ENCODE measurements around the gene PRXL2B. TPM values are rescaled to one million over a fixed set of nuclear protein-coding genes. Genes with fewer than 3 reads are reported as not detected.
A peak's percentile ranks its signal among the peaks of the same experiment; 100 is the strongest.
"Not testable (repeated sequence)": the region's sequence is repeated elsewhere in the genome, so short reads cannot be mapped to it uniquely, and the experiment has no call there.

Gene PRXL2B
- total RNA-seq, 2 experiments from 2014 or later, result 5.2 to 10.4 TPM

DNA sequence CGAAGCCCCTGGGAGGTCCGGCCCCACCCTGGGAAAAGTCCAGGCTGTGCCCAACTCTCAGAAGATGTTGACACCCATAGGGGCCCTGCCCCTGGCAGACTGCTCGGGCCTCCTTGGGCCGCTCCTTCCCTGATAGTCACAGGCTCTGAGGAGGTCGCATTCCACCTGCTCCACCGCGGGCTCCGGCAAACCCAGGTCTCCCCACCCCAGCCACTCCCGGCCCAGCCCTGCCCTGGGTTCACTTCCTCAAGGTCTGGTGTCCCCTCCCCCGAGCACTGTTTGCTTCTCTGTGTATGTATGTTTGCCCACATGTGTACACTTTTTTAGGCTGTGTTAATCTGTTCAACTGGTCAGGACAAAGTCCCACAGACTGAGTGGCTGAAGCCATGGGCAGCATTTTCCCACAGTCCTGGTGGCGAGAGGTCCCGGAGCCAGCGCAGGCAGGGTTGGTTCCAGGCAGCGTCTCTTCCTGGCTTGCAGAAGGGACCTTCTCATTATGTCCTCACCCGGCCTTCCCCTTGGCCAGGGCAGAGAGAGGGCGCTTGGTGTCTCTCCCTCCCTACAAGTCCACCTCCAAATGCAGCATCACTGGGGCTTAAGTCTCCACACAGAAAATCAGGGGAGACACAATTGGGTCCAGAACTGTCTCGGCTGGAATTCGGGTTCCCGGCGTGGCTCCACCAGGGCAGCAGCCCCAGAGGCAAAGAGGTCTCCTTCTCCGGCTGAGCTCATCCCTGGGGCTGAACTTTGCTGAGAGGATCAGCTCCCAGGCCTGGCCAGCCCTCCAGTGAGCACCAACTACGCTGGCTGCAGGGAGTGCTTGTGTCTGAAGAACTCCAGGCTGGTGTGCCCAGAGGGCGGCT is 10.5 kb upstream of the PRXL2B start:
- TF ChIP-seq EZH2phosphoT487 (IDR thresholded peaks at IDR 0.05; ENCODE audit: borderline replicate concordance, low read depth, low read length), result no peak
- TF ChIP-seq, protein P1, sequence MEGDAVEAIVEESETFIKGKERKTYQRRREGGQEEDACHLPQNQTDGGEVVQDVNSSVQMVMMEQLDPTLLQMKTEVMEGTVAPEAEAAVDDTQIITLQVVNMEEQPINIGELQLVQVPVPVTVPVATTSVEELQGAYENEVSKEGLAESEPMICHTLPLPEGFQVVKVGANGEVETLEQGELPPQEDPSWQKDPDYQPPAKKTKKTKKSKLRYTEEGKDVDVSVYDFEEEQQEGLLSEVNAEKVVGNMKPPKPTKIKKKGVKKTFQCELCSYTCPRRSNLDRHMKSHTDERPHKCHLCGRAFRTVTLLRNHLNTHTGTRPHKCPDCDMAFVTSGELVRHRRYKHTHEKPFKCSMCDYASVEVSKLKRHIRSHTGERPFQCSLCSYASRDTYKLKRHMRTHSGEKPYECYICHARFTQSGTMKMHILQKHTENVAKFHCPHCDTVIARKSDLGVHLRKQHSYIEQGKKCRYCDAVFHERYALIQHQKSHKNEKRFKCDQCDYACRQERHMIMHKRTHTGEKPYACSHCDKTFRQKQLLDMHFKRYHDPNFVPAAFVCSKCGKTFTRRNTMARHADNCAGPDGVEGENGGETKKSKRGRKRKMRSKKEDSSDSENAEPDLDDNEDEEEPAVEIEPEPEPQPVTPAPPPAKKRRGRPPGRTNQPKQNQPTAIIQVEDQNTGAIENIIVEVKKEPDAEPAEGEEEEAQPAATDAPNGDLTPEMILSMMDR (conservative IDR thresholded peaks at IDR 0.05; ENCODE audit: low read length), result no peak
- Histone ChIP-seq H3K4me3 (ENCODE audit: low read depth, low read length, poor library complexity, severe bottlenecking) (peak overlapping the region; percentile 1), H3K4me2 (ENCODE audit: low read length) (peak overlapping the region; percentile 57), H3K27ac (ENCODE audit: low read depth, low read length, poor library complexity, severe bottlenecking) (peak overlapping the region; percentile 47), H4K20me1 (ENCODE audit: insufficient read depth, low read length) (no peaks in the 10 kb centered on the region), H3K4me1 (ENCODE audit: insufficient read depth, low read length, poor library complexity, severe bottlenecking) (peaks cover 48% of the 10 kb centered on the region), H3K36me3 (ENCODE audit: insufficient read depth, low read length) (no peaks in the 10 kb centered on the region), H3K79me2 (ENCODE audit: insufficient read depth, low read depth, low read length) (no peaks in the 10 kb centered on the region), H3K9me3 (ENCODE audit: low read length) (no peaks in the 10 kb centered on the region), H3K9me2 (ENCODE audit: insufficient read depth, low read length) (no peaks in the 10 kb centered on the region), H2AFZ (ENCODE audit: low read length) (no peak overlapping the region)
- intact Hi-C loops (cut with micrococcal nuclease; ENCODE audit: unreplicated experiment), result no loop called here
- BruUV-seq (replicated peaks), result no TSS peak
- POLR2A ChIA-PET, result no interaction called here
- CTCF ChIA-PET (ENCODE audit: unreplicated experiment), result interaction anchor here (0.6 kb wide), 1 partner anchor 11 kb away, joined by 3 read pairs; no protein-coding TSS in a partner anchor
- DNase-seq (ENCODE audit: low spot score), result no peak

DNA sequence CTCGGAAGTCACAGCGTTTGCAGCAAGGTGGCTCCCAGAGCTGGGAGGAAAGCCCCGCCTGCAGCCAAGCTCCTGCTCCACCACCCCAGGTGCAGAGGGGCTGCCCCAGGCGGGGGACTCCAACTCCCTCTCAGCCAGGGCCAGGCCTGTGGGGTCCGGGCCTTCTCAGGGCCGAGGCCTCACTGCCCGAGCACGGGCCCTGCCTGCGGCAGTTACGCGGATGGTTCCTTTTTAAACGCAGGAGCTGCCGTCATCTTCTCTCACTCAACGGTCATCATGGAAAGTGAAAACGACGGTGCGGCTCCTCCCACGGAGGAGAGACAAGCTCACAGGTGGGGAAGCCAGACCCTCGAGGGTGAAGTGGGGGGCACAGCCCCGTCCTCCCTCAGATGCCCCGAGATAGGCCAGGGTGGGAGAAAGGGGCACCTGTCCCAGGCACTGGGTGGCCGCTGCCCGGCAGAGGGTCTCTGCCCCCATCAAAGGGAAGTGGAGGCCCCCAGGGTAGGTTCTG is 9.0 kb upstream of the PRXL2B start:
- POLR2A ChIA-PET; BruUV-seq (replicated peaks); H3K9me2 ChIP-seq (ENCODE audit: insufficient read depth, low read length); H3K79me2 ChIP-seq (ENCODE audit: insufficient read depth, low read depth, low read length); CTCF ChIA-PET (ENCODE audit: unreplicated experiment); intact Hi-C loops (cut with micrococcal nuclease; ENCODE audit: unreplicated experiment); H4K20me1 ChIP-seq (ENCODE audit: insufficient read depth, low read length); H3K9me3 ChIP-seq (ENCODE audit: low read length); H3K36me3 ChIP-seq (ENCODE audit: insufficient read depth, low read length): not testable (repeated sequence)
- peak overlapping the region; percentile 60 for H3K4me3 ChIP-seq (ENCODE audit: low read depth, low read length, poor library complexity, severe bottlenecking)
- H3K27ac ChIP-seq (ENCODE audit: low read depth, low read length, poor library complexity, severe bottlenecking), result peak overlapping the region; percentile 46
- peak overlapping the region; percentile 77 for H3K4me2 ChIP-seq (ENCODE audit: low read length)
- peak overlapping the region; percentile 26; the same call in 1 of the 2 replicates for H2AFZ ChIP-seq (ENCODE audit: low read length)
- peaks cover 54% of the 10 kb centered on the region for H3K4me1 ChIP-seq (ENCODE audit: insufficient read depth, low read length, poor library complexity, severe bottlenecking)
- DNase-seq (ENCODE audit: low spot score), result peak; percentile 27

DNA sequence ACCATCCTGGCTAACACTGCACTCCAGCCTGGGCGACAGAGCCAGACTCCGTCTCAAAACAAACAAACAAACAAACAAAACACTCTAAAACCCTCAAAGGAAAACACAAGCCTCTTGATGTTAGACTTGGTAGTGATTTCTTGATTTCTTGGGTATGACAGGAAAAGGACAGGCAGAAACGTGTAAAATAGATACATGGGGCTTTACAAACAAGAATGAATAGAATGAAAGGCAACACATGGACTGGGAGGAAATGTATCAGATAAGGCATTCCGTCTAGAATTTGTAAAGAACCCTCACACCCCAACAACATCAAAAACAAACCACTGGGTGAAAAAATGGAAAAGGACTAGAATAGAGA is 7.8 kb upstream of the PRXL2B start:
- H3K79me2 ChIP-seq (ENCODE audit: insufficient read depth, low read depth, low read length), result no peaks in the 10 kb centered on the region
- peak overlapping the region; percentile 77 for H3K4me2 ChIP-seq (ENCODE audit: low read length)
- no TSS peak for BruUV-seq (replicated peaks)
- no peaks in the 10 kb centered on the region for H3K9me2 ChIP-seq (ENCODE audit: insufficient read depth, low read length)
- DNase-seq (ENCODE audit: low spot score), result no peak
- no peak for TF ChIP-seq EZH2phosphoT487 (IDR thresholded peaks at IDR 0.05; ENCODE audit: borderline replicate concordance, low read depth, low read length)
- TF ChIP-seq, protein P1 (conservative IDR thresholded peaks at IDR 0.05; ENCODE audit: low read length), result no peak
- ChIA-PET POLR2A (no interaction called here), CTCF (ENCODE audit: unreplicated experiment) (no interaction called here)
- peaks cover 61% of the 10 kb centered on the region for H3K4me1 ChIP-seq (ENCODE audit: insufficient read depth, low read length, poor library complexity, severe bottlenecking)
- no peak overlapping the region for H3K4me3 ChIP-seq (ENCODE audit: low read depth, low read length, poor library complexity, severe bottlenecking)
- H3K9me3 ChIP-seq (ENCODE audit: low read length), result no peaks in the 10 kb centered on the region
- H4K20me1 ChIP-seq (ENCODE audit: insufficient read depth, low read length), result no peaks in the 10 kb centered on the region
- intact Hi-C loops (cut with micrococcal nuclease; ENCODE audit: unreplicated experiment), result no loop called here
- no peak overlapping the region for H3K27ac ChIP-seq (ENCODE audit: low read depth, low read length, poor library complexity, severe bottlenecking)
- no peak overlapping the region; the same call in 1 of the 2 replicates for H2AFZ ChIP-seq (ENCODE audit: low read length)
- no peaks in the 10 kb centered on the region for H3K36me3 ChIP-seq (ENCODE audit: insufficient read depth, low read length)

Data from OCI-LY7 (cell line).